GM11168 (cell line): ENCODE measurements around the gene PNMA3.
"Not testable (repeated sequence)": the region's sequence is repeated elsewhere in the genome, so short reads cannot be mapped to it uniquely, and the experiment has no call there.

Experiments
- in situ Hi-C: fragments of 300-500 bp; cut with MboI; formaldehyde crosslinking; loops from one replicate; pipeline ENCODE4 v1.12.0; 2022; ENCODE audit warnings: low sequenced_read_pairs; ENCODE audit not compliant: unreplicated experiment

Gene PNMA3

DNA sequence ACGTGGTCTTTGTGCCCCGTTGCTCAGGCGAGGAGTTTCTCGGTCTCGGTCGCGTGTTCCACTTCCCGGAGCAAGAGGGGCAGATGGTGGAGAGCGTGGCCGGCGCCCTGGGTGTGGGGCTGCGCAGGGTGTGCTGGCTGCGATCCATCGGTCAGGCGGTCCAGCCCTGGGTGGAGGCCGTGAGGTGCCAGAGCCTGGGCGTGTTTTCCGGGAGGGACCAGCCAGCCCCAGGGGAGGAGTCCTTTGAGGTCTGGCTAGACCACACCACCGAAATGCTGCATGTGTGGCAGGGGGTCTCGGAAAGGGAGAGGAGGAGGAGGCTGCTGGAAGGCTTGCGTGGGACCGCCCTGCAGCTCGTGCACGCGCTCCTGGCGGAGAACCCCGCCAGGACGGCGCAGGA lies 17.1 kb downstream of the PNMA3 start:
- in situ Hi-C loops, result not testable (repeated sequence)

DNA sequence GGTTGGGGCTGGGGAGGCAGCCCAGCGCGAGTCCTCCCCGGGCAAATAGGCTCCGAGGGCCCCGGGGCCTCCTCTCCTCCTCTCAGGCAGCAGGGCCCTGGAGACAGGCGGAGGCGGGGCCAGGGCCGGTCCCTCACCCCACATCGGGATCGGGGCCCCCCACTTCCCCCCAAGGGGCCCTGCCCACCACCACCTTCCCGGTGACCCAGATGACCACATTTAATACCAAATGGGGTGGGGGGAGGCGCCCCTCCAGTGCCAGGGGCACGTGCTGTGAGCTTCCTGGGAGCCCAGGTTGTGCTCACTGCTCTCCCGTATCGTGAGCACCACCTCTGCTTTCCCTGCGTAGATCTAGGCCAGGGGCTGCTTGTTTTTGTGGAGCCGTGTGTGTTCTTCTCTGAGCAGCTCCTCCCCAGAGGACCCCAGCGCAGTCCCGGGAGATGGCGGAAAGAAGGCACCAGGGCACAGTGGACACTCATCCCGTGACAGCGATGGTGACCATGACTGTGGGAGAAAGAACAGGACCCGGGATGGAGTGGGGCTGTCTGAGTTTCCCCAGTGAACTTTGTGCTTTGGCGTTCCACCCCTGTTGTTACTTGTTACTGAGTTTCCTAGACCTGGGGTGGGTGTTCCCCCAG lies 18.1 kb downstream of the PNMA3 start:
- in situ Hi-C loops, result no loop called here

DNA sequence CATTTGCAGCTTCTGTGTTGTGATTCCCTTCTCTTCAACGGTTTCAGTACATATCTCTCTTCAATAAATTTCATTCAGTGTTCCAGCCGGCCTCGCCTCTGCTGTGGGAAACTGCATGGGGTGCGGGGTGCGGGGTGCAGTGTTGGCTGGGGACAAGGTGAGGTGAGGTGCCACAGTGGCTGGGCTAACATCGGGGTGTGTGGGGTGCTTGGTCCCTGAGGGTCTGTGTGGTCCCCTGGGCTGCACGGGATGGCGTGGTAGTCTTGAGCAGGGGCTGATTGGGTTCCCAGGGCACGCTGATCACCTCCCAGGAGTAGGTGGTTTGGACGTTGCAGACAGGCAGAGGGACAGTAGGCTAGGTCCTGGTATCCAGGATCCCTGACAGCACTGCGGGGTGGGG lies 18.7 kb downstream of the PNMA3 start:
- in situ Hi-C loops, result no loop called here

DNA sequence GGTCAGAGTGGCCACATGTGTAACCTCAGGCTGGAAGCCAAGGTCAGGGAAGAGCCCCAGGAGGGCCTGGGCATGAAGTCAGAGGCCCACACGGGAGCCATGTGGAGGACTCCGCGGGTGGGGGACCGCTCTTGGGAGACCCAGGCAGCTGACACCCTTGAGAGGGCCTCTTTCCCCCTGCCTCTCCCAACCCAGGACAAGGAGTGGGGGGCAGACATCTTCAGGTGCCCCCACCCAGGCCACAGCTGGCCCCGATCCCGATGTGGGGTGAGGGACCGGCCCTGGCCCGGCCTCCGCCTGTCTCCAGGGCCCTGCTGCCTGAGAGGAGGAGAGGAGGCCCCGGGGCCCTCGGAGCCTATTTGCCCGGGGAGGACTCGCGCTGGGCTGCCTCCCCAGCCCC lies 19.1 kb downstream of the PNMA3 start:
- in situ Hi-C loops, result no loop called here

DNA sequence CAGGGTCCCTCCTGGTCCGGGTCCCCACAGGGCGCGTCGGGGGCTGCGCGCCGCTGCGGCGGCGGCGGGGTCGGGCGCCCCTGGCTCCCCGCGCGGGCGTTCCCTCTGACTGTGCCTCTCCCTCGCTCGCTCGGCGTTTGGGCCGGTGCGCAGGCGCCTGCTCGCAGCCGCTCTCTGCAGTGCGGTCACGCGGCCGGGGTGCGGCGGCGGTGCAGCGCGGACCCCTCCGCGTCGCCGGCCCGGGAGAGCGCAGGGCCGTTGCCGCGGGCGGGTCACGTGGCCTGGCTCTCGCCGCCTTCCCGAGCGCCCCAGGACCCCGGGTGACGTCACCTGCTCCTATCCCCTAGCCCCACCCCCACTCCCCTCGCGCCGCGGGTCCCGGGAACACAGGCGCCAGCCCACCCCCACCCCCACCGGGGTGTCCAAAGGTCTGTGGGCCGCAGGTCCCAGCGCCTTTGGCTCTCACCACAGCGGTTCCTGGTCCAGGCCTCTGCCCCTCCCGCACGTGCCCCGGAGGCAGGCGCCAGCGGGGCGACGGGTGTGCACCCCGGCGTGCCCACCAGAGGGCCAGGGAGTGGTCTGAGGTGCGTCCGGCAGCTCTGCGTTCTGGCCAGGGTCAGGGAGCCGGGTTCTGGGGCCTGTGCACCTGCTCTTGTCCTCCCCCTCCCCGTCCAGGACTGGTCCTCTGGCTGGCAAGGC lies 21.3 kb downstream of the PNMA3 start:
- in situ Hi-C loops, result not testable (repeated sequence)

DNA sequence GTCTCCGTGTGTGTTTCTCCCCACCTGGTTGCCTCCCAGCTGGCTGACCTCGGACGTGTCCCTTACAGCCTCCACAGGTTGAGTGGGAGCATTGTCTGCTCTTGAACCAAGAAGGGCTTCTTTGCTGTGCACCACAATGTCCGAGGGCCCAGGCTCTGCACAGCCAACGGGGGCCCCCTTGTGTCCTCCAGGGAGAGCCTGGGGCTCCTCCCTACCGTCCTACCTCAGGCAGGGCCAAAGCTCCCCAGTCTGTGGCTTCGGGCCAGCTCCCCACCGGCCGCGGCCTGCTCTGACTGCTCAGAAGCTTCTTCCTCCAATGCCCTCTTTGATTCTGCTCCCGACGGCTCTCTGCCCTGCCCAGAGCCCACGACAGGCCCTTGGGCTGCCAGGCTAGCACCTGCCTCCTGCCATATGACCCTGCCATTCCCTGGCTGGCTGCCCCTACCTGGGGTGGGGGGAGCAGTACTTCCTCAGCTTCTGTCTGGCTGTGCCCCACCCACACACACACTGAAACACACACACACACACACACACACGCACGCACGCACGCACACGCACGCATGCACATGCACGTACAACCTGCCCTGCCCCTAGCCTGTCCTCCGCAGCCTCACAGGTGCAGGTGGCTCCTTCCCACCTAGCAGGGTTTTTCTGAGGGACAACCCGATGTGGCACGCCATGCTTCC lies 27.1 kb downstream of the PNMA3 start:
- in situ Hi-C loops, result not testable (repeated sequence)

DNA sequence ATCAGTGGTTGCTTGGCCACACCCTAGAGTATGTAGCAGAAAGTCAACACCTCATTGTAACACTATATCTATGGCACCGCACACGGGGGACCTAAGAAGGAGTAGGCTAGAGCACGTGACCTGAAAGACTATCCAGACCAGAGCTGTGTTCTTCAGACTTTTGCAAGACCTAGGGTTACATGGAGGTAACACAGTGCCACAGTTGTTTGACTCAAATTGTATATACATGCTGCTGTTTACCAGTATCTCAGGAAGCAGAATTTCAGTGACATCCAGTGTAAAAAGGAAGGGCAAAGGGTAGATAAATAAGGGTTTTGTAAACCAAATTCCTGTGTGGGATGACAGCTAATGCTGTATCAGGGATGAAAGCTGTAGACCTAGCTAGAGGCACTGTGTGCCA lies 46.1 kb downstream of the PNMA3 start:
- in situ Hi-C loops, result no loop called here

DNA sequence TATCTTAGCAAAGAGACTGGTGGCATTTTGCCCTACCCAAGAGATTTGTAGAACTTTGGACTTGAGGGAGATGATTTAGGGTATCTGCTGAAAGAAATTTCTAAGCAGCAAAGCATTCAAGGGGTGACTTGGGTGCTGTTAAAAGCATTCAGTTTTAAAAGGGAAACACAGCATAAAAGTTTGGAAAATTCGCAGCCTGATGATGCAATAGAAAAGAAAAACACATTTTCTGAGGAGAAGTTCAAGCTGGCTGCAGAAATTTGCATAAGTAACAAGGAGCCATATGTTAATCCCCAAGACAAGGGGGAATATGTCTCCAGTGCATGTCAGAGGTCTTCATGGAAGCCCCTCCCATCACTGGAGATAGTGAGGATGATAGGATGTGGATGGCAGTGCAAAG lies 48.7 kb downstream of the PNMA3 start:
- in situ Hi-C loops, result not testable (repeated sequence)

DNA sequence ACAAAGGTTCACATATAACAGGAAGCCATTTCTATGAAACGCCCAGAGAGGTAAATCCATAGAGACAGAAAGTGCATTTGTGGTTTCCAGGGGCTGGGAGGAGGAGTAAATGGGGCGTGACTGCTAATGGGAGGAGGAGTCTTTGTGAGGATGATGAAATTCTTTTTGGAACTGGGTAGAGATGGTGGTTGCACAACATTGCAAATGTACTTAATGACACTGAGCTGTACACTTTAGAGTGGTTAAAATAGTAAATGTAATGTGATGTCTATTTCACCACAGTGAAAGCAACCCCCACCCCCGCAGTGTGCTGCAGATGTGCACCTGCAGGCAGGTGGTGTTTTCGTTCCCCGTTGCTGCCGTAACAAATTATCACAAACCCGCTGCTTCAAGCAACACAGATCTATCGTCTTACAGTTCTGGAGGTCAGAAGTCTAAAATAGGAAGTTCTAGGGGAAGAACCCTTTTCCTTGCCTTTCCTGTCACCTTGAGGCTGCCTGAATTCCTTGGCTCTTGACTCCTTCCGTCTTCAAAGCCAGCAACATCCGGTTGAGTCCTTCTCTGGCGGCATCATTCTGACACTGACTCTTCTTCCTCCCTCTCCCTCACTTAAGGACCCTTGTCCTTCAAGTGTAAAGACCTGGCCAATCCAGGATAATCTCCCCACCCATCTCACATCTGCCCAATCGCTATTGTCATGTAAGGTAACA lies 50.0 kb downstream of the PNMA3 start:
- in situ Hi-C loops, result not testable (repeated sequence)
